Measurements from ENCODE around the gene TRIM25.

Gene TRIM25

GRCh38 chr17:56913000-56913311, 893 bp downstream of the TRIM25 start:
- H3K27ac Mint-ChIP-seq = peak overlapping the region; percentile 86
- no peak for DNase-seq
- H3K9me3 Mint-ChIP-seq = peaks cover 10% of the 10 kb centered on the region
- peaks cover 34% of the 10 kb centered on the region for H3K36me3 Mint-ChIP-seq (ENCODE audit: low read depth)
- peaks cover 75% of the 10 kb centered on the region for H3K4me1 Mint-ChIP-seq
- H3K4me3 Mint-ChIP-seq = peak overlapping the region; percentile 97
- ATAC-seq = no peak
- no peaks in the 10 kb centered on the region for H3K27me3 Mint-ChIP-seq

GRCh38 chr17:56912105-56912999, 1.5 kb downstream of the TRIM25 start:
- no peak for DNase-seq
- Mint-ChIP-seq H3K4me3 (peak overlapping the region; percentile 97), H3K4me1 (peaks cover 73% of the 10 kb centered on the region), H3K27me3 (no peaks in the 10 kb centered on the region), H3K36me3 (ENCODE audit: low read depth) (peaks cover 34% of the 10 kb centered on the region), H3K9me3 (peaks cover 4% of the 10 kb centered on the region), H3K27ac (peak overlapping the region; percentile 86)
- no peak for ATAC-seq

GRCh38 chr17:56910509-56911235, 3.2 kb downstream of the TRIM25 start:
- DNase-seq = no peak
- Mint-ChIP-seq H3K4me3 (peak overlapping the region; percentile 97), H3K27me3 (no peaks in the 10 kb centered on the region), H3K36me3 (ENCODE audit: low read depth) (peaks cover 44% of the 10 kb centered on the region), H3K9me3 (no peaks in the 10 kb centered on the region), H3K27ac (peak overlapping the region; percentile 86), H3K4me1 (peaks cover 60% of the 10 kb centered on the region)
- no peak for ATAC-seq

- no peaks in the 10 kb centered on the region for H3K27me3 Mint-ChIP-seq
- no peak for ATAC-seq
- no peaks in the 10 kb centered on the region for H3K9me3 Mint-ChIP-seq
- H3K4me1 Mint-ChIP-seq = peaks cover 53% of the 10 kb centered on the region
- H3K27ac Mint-ChIP-seq = peak overlapping the region; percentile 86
- DNase-seq = no peak
- H3K4me3 Mint-ChIP-seq = peak overlapping the region; percentile 97
- peaks cover 46% of the 10 kb centered on the region for H3K36me3 Mint-ChIP-seq (ENCODE audit: low read depth)
Measured at GRCh38 chr17:56909742-56910508, 3.9 kb downstream of the TRIM25 start.

- Mint-ChIP-seq H3K4me3 (no peak overlapping the region), H3K4me1 (peaks cover 48% of the 10 kb centered on the region), H3K36me3 (ENCODE audit: low read depth) (peaks cover 61% of the 10 kb centered on the region), H3K9me3 (no peaks in the 10 kb centered on the region), H3K27ac (peak overlapping the region; percentile 75), H3K27me3 (no peaks in the 10 kb centered on the region)
- peak; percentile 32 for DNase-seq
- peak; percentile 50 for ATAC-seq
Measured at GRCh38 chr17:56908001-56908542, 5.8 kb downstream of the TRIM25 start.

GRCh38 chr17:56903560-56903959, 10.3 kb downstream of the TRIM25 start:
- Mint-ChIP-seq H3K27ac (no peak overlapping the region), H3K4me1 (peaks cover 14% of the 10 kb centered on the region)

GRCh38 chr17:56902348-56902747, 11.5 kb downstream of the TRIM25 start:
- Mint-ChIP-seq H3K9me3 (no peaks in the 10 kb centered on the region), H3K4me1 (peaks cover 6% of the 10 kb centered on the region), H3K4me3 (no peak overlapping the region), H3K27ac (no peak overlapping the region), H3K36me3 (ENCODE audit: low read depth) (peaks cover 70% of the 10 kb centered on the region), H3K27me3 (no peaks in the 10 kb centered on the region)
- ATAC-seq (no peak), DNase-seq (no peak)

More at GRCh38 chr17:56903560-56903959, 10.3 kb downstream of the TRIM25 start:
- no peak for DNase-seq
- H3K4me3 Mint-ChIP-seq = no peak overlapping the region
- peaks cover 71% of the 10 kb centered on the region for H3K36me3 Mint-ChIP-seq (ENCODE audit: low read depth)
- H3K9me3 Mint-ChIP-seq = no peaks in the 10 kb centered on the region
- H3K27me3 Mint-ChIP-seq = no peaks in the 10 kb centered on the region
- ATAC-seq = no peak

GRCh38 chr17:56899403-56899802, 14.4 kb downstream of the TRIM25 start:
- peaks cover 64% of the 10 kb centered on the region for H3K36me3 Mint-ChIP-seq (ENCODE audit: low read depth)
- no peak for ATAC-seq
- H3K4me1 Mint-ChIP-seq = peaks cover 2% of the 10 kb centered on the region
- no peak overlapping the region for H3K4me3 Mint-ChIP-seq
- H3K9me3 Mint-ChIP-seq = no peaks in the 10 kb centered on the region
- H3K27me3 Mint-ChIP-seq = no peaks in the 10 kb centered on the region
- no peak for DNase-seq
- no peak overlapping the region for H3K27ac Mint-ChIP-seq

GRCh38 chr17:56898874-56899273, 15.0 kb downstream of the TRIM25 start:
- Mint-ChIP-seq H3K36me3 (ENCODE audit: low read depth) (peaks cover 60% of the 10 kb centered on the region), H3K27me3 (no peaks in the 10 kb centered on the region), H3K4me1 (peaks cover 2% of the 10 kb centered on the region), H3K9me3 (no peaks in the 10 kb centered on the region), H3K27ac (no peak overlapping the region), H3K4me3 (no peak overlapping the region)
- DNase-seq = no peak
- no peak for ATAC-seq

GRCh38 chr17:56897646-56898424, 16.0 kb downstream of the TRIM25 start:
- Mint-ChIP-seq H3K36me3 (ENCODE audit: low read depth) (peaks cover 61% of the 10 kb centered on the region), H3K27ac (no peak overlapping the region), H3K4me3 (no peak overlapping the region), H3K27me3 (no peaks in the 10 kb centered on the region), H3K9me3 (no peaks in the 10 kb centered on the region), H3K4me1 (peaks cover 2% of the 10 kb centered on the region)
- DNase-seq = no peak
- no peak for ATAC-seq

- no peaks in the 10 kb centered on the region for H3K27me3 Mint-ChIP-seq
- H3K36me3 Mint-ChIP-seq (ENCODE audit: low read depth) = peaks cover 60% of the 10 kb centered on the region
- no peak for DNase-seq
- H3K9me3 Mint-ChIP-seq = no peaks in the 10 kb centered on the region
- H3K4me1 Mint-ChIP-seq = peaks cover 2% of the 10 kb centered on the region
- no peak overlapping the region for H3K4me3 Mint-ChIP-seq
- no peak for ATAC-seq
- H3K27ac Mint-ChIP-seq = no peak overlapping the region
Measured at GRCh38 chr17:56896968-56897359, 16.9 kb downstream of the TRIM25 start.

GRCh38 chr17:56896217-56896967, 17.5 kb downstream of the TRIM25 start:
- no peak for ATAC-seq
- Mint-ChIP-seq H3K4me1 (peaks cover 2% of the 10 kb centered on the region), H3K27me3 (no peaks in the 10 kb centered on the region), H3K27ac (no peak overlapping the region), H3K9me3 (no peaks in the 10 kb centered on the region), H3K36me3 (ENCODE audit: low read depth) (peaks cover 58% of the 10 kb centered on the region), H3K4me3 (no peak overlapping the region)
- no peak for DNase-seq

- no peak overlapping the region for H3K4me3 Mint-ChIP-seq
- no peak overlapping the region for H3K27ac Mint-ChIP-seq
- peaks cover 63% of the 10 kb centered on the region for H3K36me3 Mint-ChIP-seq (ENCODE audit: low read depth)
- no peaks in the 10 kb centered on the region for H3K27me3 Mint-ChIP-seq
- peaks cover 2% of the 10 kb centered on the region for H3K4me1 Mint-ChIP-seq
- no peaks in the 10 kb centered on the region for H3K9me3 Mint-ChIP-seq
- DNase-seq (no peak), ATAC-seq (no peak)
Measured at GRCh38 chr17:56894859-56895455, 18.9 kb downstream of the TRIM25 start.
